HEK293 (cell line): ENCODE results near the gene HOXC10.
A peak's percentile ranks its signal among the peaks of the same experiment; 100 is the strongest.

ENCODE experiments used
- EGR2 ChIP-seq: fragments of 450-650 bp; formaldehyde crosslinking; IDR thresholded peaks from 2 replicates; pipeline ENCODE4 v1.5.1; 2016; ENCODE audit warnings: low read depth, missing biosample characterization, missing genetic modification characterization
- GLI2 ChIP-seq: fragments of 450-650 bp; formaldehyde crosslinking; IDR thresholded peaks from 2 replicates; pipeline ENCODE4; 2017; ENCODE audit warnings: missing biosample characterization, missing genetic modification characterization, low read depth, borderline replicate concordance
- KLF1 ChIP-seq: fragments of 450-650 bp; formaldehyde crosslinking; IDR thresholded peaks from 2 replicates; pipeline ENCODE4 v1.5.1; 2016; ENCODE audit warnings: missing biosample characterization, missing genetic modification characterization
- KLF9 ChIP-seq: fragments of 450-650 bp; formaldehyde crosslinking; IDR thresholded peaks from 2 replicates; pipeline ENCODE4 v1.5.1; 2016; ENCODE audit warnings: missing biosample characterization, missing genetic modification characterization, low read depth
- PRDM1 ChIP-seq: fragments of 450-650 bp; formaldehyde crosslinking; IDR thresholded peaks from 2 replicates; pipeline ENCODE4; 2016; ENCODE audit warnings: missing biosample characterization, missing genetic modification characterization
- PRDM4 ChIP-seq: fragments of 450-650 bp; formaldehyde crosslinking; IDR thresholded peaks from 2 replicates; pipeline ENCODE4 v1.5.1; 2017; ENCODE audit warnings: missing biosample characterization, missing genetic modification characterization
- SP2 ChIP-seq: fragments of 450-650 bp; formaldehyde crosslinking; IDR thresholded peaks from 2 replicates; pipeline ENCODE4 v1.5.1; 2016; ENCODE audit warnings: missing biosample characterization, missing genetic modification characterization
- ZBTB7A ChIP-seq: fragments of 450-650 bp; formaldehyde crosslinking; IDR thresholded peaks from 2 replicates; pipeline ENCODE4 v1.5.1; 2016; ENCODE audit warnings: low read depth, missing biosample characterization, missing genetic modification characterization
- ZFP37 ChIP-seq: fragments of 450-650 bp; formaldehyde crosslinking; IDR thresholded peaks from 2 replicates; pipeline ENCODE4 v1.5.1; 2016; ENCODE audit warnings: missing biosample characterization, missing genetic modification characterization
- ZNF112 ChIP-seq: fragments of 450-650 bp; formaldehyde crosslinking; IDR thresholded peaks from 2 replicates; pipeline ENCODE4 v1.5.0; 2017; ENCODE audit warnings: missing biosample characterization, missing genetic modification characterization
- ZNF140 ChIP-seq: fragments of 450-650 bp; formaldehyde crosslinking; IDR thresholded peaks from 2 replicates; pipeline ENCODE4 v1.5.1; 2016; ENCODE audit warnings: missing biosample characterization, missing genetic modification characterization
- ZNF184 ChIP-seq: fragments of 450-650 bp; IDR thresholded peaks from 2 replicates; pipeline ENCODE4 v1.5.1; 2018; ENCODE audit warnings: missing biosample characterization, mild to moderate bottlenecking, missing genetic modification characterization
- ZNF211 ChIP-seq: fragments of 450-650 bp; formaldehyde crosslinking; IDR thresholded peaks from 2 replicates; pipeline ENCODE4 v1.5.1; 2016; ENCODE audit warnings: low read depth, missing biosample characterization, missing genetic modification characterization
- ZNF248 ChIP-seq: fragments of 450-650 bp; formaldehyde crosslinking; IDR thresholded peaks from 2 replicates; pipeline ENCODE4 v1.5.1; 2017; ENCODE audit warnings: missing biosample characterization, missing genetic modification characterization
- ZNF274 ChIP-seq, 2 experiments: fragments of 200-500 bp in 1 of 2; fragments of 450-650 bp in 1 of 2; sonication (Bioruptor generic) in 1 of 2; formaldehyde crosslinking in 1 of 2; IDR thresholded peaks; 2 replicates each; pipeline versions ENCODE4 v1.5.1 to v1.6.1; 2014 to 2016; ENCODE audit warnings: borderline replicate concordance in 1 of 2, inconsistent platforms in 1 of 2, low read length in 1 of 2, missing biosample characterization in 1 of 2, missing genetic modification characterization in 1 of 2
- ZNF394 ChIP-seq: fragments of 450-650 bp; formaldehyde crosslinking; IDR thresholded peaks from 2 replicates; pipeline ENCODE4 v1.5.1; 2016; ENCODE audit warnings: missing biosample characterization, missing genetic modification characterization, mild to moderate bottlenecking, moderate library complexity, borderline replicate concordance
- ZNF549 ChIP-seq: fragments of 450-650 bp; IDR thresholded peaks from 2 replicates; pipeline ENCODE4 v1.5.1; 2018; ENCODE audit warnings: missing biosample characterization, missing genetic modification characterization, mild to moderate bottlenecking, inconsistent platforms, moderate library complexity
- ZNF658 ChIP-seq: fragments of 450-650 bp; formaldehyde crosslinking; IDR thresholded peaks from 2 replicates; pipeline ENCODE4; 2016; ENCODE audit warnings: missing biosample characterization, missing genetic modification characterization
- ZSCAN18 ChIP-seq: fragments of 450-650 bp; formaldehyde crosslinking; IDR thresholded peaks from 2 replicates; pipeline ENCODE4 v1.5.1; 2016; ENCODE audit warnings: missing biosample characterization, missing genetic modification characterization
- ZXDB ChIP-seq: fragments of 450-650 bp; formaldehyde crosslinking; IDR thresholded peaks from 2 replicates; pipeline ENCODE4 v1.5.1; 2016; ENCODE audit warnings: missing biosample characterization, missing genetic modification characterization
- TF ChIP-seq, protein P1 (sequence below): fragments of 450-650 bp; formaldehyde crosslinking; IDR thresholded peaks from 2 replicates; pipeline ENCODE4 v1.5.1; 2017; ENCODE audit warnings: missing biosample characterization, missing genetic modification characterization
- TF ChIP-seq, protein P2 (sequence below): sonication (generic); formaldehyde crosslinking; IDR thresholded peaks from 2 replicates; pipeline ENCODE4 v1.8.1; 2022; ENCODE audit warnings: mild to moderate bottlenecking, moderate library complexity, missing genetic modification reagents
- TF ChIP-seq, protein P3 (sequence below): fragments of 450-650 bp; formaldehyde crosslinking; conservative IDR thresholded peaks from 2 replicates; pipeline ENCODE4 v1.5.1; 2016; ENCODE audit warnings: low read depth, missing biosample characterization, missing genetic modification characterization
- TF ChIP-seq, protein P4 (sequence below): fragments of 450-650 bp; formaldehyde crosslinking; IDR thresholded peaks from 2 replicates; pipeline ENCODE4 v1.5.1; 2016; ENCODE audit warnings: missing biosample characterization, missing genetic modification characterization, borderline replicate concordance

HOXC10 gene

DNA sequence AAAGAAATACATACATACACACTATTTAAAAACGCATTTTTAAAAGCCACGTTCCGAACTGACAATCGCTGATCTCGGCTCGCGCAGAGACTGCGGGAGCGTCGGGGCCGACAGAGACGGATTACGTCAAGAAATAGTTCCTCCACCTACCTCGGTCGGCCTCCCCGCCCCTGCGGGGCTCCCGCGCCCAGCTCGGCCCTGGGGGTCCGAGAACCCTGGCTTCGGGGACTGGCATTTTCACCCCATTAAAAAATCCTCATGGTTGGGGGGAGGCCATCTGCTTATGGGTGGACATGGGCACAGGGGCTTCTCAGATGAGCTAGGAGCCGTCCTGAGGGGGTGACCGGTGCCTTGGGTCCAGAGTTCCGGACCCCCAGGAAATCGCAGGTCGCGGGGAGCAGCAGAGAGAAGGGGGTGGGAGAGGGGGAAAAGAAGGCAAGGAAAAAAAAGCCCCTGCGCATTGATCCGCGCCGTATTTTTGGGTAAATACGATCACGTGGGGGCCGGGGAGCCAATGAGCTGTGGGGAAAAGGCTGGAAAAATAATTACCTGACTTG lies 14.7 kb downstream of the HOXC10 start (continued):
- TF ChIP-seq ZSCAN18 (tag by site-specific recombination) (no peak), PRDM1 (tag by site-specific recombination) (no peak), ZNF211 (tag by site-specific recombination) (no peak), ZXDB (tag by site-specific recombination) (peak; percentile 98), EGR2 (tag by site-specific recombination) (peak; percentile 34; the same call in 1 of the 2 replicates), ZNF140 (tag by site-specific recombination) (no peak), PRDM4 (no peak), ZNF394 (tag by site-specific recombination) (0 out of 2 replicates have a peak, but pooled peaks have one; percentile 47), ZNF248 (tag by site-specific recombination) (no peak), SP2 (peak; percentile 50), ZNF549 (no peak), ZFP37 (tag by site-specific recombination) (no peak), ZNF658 (tag by site-specific recombination) (no peak), GLI2 (tag by site-specific recombination) (no peak), KLF1 (tag by site-specific recombination) (peak; percentile 26; the same call in 1 of the 2 replicates), ZNF184 (tag by site-specific recombination) (no peak), ZNF112 (no peak), ZBTB7A (tag by site-specific recombination) (peak; percentile 93), ZNF274 (IDR thresholded peaks at IDR 0.05; ENCODE audit: low read length) (no peak), ZNF274 (tag by site-specific recombination; IDR thresholded peaks at IDR 0.05; ENCODE audit: borderline replicate concordance) (no peak), KLF9 (tag by site-specific recombination) (peak; percentile 30; the same call in 1 of the 2 replicates)
- TF ChIP-seq, protein P1, sequence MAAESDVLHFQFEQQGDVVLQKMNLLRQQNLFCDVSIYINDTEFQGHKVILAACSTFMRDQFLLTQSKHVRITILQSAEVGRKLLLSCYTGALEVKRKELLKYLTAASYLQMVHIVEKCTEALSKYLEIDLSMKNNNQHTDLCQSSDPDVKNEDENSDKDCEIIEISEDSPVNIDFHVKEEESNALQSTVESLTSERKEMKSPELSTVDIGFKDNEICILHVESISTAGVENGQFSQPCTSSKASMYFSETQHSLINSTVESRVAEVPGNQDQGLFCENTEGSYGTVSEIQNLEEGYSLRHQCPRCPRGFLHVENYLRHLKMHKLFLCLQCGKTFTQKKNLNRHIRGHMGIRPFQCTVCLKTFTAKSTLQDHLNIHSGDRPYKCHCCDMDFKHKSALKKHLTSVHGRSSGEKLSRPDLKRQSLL (tag by site-specific recombination), result no peak
- TF ChIP-seq, protein P2, sequence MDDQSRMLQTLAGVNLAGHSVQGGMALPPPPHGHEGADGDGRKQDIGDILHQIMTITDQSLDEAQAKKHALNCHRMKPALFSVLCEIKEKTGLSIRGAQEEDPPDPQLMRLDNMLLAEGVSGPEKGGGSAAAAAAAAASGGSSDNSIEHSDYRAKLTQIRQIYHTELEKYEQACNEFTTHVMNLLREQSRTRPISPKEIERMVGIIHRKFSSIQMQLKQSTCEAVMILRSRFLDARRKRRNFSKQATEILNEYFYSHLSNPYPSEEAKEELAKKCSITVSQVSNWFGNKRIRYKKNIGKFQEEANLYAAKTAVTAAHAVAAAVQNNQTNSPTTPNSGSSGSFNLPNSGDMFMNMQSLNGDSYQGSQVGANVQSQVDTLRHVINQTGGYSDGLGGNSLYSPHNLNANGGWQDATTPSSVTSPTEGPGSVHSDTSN, result no peak
- TF ChIP-seq, protein P3, sequence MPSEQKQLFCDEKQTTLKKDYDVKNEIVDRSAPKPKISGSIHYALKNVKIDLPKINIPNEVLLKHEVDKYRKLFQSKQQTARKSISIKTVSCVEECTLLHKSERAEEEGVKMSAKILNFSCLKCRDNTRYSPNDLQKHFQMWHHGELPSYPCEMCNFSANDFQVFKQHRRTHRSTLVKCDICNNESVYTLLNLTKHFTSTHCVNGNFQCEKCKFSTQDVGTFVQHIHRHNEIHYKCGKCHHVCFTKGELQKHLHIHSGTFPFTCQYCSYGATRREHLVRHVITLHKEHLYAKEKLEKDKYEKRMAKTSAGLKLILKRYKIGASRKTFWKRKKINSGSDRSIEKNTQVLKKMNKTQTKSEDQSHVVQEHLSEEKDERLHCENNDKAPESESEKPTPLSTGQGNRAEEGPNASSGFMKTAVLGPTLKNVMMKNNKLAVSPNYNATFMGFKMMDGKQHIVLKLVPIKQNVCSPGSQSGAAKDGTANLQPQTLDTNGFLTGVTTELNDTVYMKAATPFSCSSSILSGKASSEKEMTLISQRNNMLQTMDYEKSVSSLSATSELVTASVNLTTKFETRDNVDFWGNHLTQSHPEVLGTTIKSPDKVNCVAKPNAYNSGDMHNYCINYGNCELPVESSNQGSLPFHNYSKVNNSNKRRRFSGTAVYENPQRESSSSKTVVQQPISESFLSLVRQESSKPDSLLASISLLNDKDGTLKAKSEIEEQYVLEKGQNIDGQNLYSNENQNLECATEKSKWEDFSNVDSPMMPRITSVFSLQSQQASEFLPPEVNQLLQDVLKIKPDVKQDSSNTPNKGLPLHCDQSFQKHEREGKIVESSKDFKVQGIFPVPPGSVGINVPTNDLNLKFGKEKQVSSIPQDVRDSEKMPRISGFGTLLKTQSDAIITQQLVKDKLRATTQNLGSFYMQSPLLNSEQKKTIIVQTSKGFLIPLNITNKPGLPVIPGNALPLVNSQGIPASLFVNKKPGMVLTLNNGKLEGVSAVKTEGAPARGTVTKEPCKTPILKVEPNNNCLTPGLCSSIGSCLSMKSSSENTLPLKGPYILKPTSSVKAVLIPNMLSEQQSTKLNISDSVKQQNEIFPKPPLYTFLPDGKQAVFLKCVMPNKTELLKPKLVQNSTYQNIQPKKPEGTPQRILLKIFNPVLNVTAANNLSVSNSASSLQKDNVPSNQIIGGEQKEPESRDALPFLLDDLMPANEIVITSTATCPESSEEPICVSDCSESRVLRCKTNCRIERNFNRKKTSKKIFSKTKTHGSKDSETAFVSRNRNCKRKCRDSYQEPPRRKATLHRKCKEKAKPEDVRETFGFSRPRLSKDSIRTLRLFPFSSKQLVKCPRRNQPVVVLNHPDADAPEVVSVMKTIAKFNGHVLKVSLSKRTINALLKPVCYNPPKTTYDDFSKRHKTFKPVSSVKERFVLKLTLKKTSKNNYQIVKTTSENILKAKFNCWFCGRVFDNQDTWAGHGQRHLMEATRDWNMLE, result no peak
- TF ChIP-seq, protein P4, sequence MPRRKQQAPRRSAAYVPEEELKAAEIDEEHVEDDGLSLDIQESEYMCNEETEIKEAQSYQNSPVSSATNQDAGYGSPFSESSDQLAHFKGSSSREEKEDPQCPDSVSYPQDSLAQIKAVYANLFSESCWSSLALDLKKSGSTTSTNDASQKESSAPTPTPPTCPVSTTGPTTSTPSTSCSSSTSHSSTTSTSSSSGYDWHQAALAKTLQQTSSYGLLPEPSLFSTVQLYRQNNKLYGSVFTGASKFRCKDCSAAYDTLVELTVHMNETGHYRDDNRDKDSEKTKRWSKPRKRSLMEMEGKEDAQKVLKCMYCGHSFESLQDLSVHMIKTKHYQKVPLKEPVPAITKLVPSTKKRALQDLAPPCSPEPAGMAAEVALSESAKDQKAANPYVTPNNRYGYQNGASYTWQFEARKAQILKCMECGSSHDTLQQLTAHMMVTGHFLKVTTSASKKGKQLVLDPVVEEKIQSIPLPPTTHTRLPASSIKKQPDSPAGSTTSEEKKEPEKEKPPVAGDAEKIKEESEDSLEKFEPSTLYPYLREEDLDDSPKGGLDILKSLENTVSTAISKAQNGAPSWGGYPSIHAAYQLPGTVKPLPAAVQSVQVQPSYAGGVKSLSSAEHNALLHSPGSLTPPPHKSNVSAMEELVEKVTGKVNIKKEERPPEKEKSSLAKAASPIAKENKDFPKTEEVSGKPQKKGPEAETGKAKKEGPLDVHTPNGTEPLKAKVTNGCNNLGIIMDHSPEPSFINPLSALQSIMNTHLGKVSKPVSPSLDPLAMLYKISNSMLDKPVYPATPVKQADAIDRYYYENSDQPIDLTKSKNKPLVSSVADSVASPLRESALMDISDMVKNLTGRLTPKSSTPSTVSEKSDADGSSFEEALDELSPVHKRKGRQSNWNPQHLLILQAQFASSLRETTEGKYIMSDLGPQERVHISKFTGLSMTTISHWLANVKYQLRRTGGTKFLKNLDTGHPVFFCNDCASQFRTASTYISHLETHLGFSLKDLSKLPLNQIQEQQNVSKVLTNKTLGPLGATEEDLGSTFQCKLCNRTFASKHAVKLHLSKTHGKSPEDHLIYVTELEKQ (tag by site-specific recombination), result no peak
